NCI-H2227 treated with DMSO at 0.1 percent for 48 hours (cell line): ENCODE results near the gene S100A3.
"Not testable (repeated sequence)": the region's sequence is repeated elsewhere in the genome, so short reads cannot be mapped to it uniquely, and the experiment has no call there.

Experiments used
- DNase-seq: peaks from one replicate; lab custom pipeline; 2025; lab: John Stamatoyannopoulos, UW

The S100A3 gene

DNA sequence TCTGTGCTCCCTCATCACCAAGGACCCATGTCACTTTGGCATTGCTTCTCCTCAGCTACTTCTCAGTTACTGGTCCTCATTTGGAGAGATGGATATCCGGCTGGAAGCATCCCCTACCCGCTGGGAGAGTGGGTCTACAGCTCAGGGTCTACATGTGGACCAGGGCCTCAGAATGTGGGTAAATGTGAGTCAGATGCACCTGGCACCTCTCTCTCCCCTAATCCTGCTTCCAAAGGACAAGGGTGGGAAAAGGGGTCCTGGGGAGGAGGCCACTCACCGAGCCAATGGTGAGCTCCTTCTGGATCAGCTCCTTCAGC is 14.2 kb downstream of the S100A3 start:
- no peak for DNase-seq

DNA sequence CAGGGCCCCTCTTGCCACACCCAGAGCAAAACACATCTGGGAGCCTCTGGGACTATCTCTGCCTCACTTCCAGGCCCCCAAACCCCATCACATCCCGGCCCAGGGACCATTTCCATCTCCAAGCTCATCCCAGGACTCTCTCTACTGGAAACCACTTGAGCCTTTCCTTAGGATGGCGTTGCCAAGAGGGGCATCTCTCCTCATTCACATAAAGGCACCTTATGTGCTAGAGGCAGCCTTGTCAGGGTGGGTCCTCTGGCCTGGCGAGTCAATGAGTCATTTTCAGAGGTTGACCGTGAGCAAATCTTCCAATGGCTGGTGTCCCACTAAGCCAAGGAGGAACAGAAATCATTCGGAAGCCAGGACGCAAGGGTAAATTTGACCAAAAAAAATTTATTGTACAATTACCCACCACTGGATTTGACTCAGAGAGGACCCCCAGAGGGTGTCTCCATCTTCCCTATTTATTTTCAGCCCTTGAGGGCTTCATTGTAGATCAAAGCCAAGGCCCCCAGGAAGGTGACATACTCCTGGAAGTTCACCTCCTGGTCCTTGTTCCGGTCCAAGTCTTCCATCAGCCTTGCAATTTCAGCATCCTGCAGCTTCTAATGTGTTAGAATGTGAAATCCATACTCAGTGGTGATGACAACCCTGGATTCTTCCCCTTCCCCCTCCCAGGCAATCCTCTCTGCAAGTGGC is 14.7 kb downstream of the S100A3 start:
- no peak for DNase-seq

DNA sequence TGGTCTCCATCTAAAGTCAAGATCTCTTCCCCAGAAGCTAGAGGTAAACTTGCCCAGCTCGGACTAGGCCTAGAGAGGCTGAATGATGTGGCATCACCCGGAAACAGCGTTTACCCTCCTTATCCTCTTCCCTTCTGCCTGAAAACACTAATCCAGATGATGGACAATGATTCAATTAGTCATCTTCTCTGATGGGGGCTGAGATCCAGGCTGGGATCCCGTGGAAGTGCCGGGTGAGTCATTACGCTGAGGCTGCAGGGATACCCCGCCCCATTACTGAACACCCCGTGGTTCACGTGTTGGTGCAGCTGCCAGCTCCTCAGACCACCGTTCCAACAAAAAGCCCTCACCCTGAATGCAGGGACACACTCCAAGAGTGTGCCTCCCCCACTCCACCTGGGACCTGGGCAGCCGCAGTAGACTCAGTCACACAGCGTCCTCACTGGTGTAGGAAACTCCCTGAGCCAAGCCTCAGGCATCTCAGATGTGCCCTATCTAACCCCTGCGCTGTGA is 15.3 kb downstream of the S100A3 start:
- no peak for DNase-seq

DNA sequence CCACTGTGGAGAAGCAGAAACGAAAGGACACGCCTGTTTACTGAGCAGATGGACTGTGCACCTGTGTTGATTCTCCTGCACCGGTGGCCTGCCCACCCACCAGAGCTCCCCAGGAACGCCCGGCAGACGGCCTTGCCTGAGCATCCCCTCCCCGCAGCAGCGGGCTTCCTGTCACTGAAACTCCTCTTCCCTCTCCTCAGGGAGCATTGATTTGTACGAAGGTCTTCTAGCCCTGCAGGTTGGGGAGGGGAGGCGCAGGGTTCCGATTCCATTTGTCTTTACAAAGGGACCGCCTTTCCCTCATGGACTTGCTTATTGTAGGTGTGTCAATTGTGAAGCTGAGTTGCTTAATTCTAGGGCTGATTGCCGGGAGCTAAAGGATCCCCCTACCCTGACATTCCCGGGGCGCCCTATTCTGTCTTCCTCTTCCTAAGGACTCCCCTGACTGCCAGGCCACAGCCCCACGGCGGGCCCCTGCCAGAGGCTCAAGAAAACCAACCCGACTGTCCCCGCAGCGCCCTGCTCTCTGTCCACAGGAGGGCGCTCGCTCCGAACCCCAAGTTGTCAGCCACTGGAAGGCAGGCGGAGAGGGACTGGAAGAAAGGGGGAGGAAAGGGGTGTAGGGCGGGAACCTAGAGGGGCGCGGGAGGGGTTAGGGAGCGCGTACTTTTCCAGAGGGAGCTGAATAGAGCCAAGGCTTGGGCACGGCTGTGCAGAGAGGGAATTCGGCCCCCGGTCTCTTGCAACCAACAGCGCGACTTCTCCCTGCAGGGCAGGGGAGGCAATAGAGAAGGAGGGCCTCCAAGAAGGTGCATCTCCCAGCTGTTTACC is 16.1 kb downstream of the S100A3 start:
- peak; percentile 77 for DNase-seq

DNA sequence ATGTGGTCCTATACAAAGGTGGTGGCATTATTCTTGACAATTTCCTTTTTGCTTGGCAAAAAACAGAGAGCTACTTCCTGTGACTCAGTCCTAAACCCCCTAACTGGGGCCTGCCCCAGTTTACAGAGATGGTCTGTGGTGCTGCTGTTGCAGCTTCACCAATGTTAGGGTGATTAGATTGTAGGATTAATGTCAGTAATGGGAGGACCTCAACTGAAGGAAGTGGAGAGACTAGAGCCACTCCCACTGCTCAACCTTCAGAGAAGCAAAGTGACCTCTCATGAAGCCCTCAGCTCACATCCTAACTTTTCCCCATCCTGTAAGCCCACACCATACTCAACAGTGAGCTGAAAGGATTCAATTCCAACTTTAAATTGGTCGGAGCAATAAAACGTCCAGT is 16.9 kb downstream of the S100A3 start:
- DNase-seq, result no peak

DNA sequence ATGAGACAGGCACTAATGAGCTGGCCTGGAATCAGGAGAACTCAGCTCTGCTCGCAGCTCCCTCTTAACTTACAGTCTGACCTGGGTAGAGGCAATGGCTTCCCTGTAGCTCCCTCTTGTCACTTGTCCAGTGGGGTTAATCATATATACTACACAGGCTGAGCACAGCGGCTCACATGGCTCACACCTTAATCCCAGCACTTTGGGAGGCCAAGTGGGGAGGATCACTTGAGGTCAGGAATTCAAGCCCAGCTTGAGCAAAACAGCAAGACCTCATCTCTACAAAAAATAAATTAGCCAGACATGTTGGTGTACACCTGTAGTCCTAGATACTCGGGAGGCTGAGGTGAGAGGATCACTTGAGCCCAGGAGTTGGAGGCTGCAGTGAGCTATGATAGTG is 17.4 kb downstream of the S100A3 start:
- DNase-seq, result no peak

DNA sequence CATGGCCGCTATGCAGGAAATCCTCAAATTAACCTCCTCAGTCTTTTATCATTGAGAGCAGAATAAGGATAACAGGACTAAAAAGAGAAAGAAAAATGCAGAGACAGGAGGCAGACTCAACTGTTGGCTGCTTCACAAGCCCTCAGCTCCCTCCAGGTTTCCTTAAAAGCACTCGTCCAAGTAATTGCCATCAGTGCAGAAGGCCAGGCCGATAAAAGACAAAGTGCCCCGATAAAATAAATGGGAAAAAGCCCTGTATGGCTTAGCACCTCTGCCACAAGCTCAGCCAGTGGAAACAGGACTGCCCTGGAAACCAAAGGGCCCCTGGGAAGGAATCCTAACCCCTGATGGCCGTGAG is 21.4 kb downstream of the S100A3 start:
- no peak for DNase-seq

DNA sequence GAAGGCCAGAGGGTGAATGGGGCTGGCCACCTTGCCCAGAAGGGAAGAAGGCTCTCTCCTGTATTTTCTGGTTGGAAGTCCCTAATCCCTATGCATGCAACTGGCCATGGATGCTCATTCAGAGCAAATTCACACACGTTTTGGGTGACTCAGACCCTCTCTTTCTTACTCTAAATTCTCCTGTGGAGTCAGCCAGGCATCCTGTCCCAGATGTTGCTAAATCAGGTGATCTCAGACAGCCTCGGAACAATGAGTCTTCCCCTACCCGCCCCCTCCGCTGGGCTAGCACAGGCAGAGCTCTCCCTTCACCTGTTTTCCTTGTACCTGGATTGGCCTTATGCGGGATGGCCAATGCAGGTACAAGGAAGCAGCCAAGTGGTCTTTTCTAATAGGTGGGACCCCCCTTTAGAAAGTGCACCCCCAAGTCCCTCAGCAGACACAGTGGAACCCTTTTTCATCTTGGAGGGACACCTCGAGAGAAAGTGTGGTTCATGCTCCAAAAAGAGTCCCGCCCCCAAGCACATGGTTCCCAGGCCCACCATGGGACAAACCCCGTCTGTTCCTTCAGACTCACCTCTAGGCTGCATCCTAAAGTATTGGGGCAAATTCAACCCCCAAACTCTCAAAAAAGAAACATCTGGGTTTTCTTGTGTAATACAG is 21.9 kb downstream of the S100A3 start:
- DNase-seq, result no peak

DNA sequence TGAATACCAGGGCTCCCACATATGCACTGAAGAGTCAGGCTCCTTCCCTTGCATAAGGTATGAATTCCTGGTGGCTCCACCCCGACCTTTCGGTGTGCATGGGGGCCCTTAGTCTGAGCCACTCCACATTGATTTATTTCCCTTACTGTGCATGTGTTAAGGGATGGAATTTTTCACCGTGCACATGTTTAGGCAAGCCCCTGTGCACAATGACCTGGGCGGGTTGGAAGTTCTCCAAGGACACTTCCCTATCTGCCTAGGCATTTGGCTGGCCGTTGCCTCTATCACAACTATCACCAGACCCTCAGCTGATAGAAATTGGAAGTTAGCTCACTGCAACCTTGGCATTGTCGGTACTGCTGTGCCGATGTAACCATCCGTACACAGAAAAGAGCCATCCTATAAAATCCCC is 22.9 kb downstream of the S100A3 start:
- DNase-seq, result no peak

DNA sequence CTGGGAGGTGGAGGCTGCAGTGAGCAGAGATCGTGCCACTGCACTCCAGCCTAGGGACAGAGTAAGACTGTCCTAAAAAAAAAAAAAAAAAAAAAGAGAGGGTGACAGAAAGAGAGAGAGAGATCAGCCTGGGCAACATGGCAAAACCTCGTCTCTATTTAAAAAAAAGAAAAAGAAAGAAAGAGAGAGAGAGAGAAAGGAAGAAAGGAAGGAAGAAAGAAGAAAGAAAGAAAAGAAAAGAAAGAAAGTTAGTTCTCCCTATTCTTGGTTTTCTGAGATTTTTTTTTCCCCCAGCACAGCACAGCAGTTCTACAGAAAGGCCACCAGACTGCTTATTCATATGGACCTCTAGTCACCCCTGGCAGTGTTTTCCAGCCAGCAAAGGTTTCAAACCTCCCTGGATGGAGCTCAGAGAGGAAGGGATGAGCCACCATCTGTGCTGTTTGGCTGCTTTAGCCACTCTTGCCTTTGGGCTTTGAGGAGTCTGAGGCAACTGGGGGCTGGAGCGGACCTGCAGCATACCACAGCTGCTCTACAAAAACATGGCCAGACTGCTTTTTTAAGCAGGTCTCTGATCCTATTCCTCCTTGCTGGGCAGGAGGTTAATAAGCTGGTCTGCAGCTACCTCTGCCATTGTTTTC is 23.9 kb downstream of the S100A3 start:
- DNase-seq, result no peak

DNA sequence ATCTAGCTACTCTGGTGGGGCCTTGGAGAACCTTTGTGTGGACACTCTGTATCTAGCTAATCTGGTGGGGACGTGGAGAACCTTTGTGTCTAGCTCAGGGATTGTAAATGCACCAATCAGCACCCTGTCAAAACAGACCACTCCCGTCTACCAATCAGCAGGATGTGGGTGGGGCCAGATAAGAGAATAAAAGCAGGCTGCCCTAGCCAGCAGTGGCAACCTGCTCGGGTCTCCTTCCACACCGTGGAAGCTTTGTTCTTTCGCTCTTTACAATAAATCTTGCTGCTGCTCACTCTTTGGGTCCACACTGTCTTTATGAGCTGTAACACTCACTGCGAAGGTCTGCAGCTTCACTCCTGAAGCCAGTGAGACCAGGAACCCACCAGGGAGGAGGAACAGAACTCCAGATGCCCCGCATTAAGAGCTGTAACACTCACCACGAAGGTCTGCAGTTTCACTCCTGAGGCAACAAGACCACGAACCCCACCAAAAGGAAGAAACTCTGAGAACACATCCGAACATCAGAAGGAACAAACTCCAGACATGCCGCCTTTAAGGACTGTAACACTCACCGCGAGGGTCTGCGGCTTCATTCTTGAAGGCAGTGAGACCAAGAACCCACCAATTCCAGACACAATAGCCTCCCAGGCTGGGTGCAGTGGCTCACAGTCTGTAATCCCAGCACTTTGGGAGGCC is 26.6 kb downstream of the S100A3 start:
- not testable (repeated sequence) for DNase-seq

DNA sequence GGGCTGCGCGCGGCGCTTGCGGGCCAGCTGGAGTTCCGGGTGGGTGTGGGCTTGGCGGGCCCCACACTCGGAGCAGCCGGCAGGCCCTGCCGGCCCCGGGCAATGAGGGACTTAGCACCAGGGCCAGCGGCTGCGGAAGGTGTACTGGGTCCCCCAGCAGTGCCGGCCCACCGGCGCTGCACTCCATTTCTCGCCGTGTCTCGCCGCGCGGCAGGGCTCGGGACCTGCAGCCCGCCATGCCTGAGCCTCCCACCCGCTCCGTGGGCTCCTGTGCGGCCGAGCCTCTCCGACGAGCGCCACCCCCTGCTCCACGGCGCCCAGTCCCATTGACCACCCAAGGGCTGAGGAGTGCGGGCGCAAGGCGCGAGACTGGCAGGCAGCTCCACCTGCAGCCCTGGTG is 27.2 kb downstream of the S100A3 start:
- DNase-seq, result not testable (repeated sequence)

DNA sequence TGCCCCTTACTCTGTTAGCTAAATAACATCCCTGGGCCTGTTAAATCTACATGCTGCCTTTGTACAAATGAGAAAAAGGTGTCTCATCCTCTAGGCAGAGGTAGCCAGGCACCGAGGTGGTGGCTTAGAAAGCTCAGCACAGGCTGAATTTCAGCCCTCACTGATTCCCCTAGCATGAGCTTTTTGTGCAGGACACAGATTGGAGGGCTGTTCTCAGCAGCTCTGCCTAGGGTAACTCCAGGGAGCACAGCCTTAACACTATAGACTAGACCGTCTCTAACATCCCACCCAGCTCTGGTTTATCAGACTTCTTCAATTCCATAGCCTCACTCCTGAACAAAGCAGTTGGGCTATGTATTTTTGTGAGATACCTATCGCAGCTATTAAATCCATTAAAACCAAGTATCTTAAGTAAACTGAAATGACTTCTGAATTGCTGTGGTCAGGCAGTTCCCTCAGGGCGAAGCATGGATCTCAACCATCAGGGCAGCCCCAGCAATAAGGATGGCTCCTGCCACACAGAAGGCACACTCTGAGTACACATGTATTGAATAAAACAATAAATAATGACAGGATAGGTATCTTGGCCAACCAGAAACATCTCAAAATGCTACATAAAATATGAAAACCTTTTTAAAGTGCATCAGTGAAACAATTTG is 28.1 kb downstream of the S100A3 start:
- DNase-seq, result no peak

DNA sequence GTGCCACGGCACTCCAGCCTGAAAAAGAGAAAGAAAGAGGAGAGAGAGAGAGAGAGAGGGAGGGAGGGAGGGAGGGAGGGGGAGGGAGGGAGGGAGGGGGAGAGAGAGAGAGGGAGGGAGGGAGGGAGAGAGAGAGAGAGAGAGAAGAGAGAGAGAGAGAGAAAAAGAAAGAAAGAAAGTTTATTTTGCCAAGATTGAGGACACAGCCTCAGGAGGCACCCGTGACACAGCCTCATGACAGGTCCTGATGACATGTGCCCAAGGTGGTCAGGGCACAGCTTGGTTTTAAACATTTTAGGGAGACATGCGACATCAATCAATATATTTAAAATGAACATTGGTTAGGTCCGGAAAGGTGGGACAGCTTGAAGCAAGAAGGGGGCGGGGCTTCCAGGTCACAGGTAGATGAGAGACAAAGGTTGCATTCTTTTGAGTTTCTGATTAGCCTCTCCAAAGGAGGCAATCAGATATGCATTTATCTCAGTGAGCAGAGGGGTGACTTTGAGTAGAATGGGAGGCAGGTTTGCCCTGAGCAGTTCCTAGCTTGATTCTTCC is 28.8 kb downstream of the S100A3 start:
- DNase-seq, result not testable (repeated sequence)

DNA sequence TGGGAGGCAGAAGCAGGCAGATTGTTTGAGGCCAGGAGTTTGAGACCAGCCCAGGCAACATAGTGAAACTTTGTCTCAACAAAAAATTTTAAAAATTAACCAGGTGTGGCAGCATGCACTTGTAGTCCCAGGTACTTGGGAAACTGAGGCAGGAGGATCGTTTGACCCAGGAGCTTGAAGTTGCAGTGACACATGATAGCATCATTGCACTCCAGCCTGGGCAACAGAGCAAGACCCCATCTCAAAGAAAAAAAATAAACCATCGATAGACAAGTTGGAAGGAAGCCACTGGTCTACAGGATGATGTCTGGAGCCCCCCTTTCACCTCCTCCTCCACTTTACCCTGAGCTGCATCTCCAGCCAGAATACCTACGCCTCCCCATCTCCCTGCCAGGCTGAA is 29.8 kb downstream of the S100A3 start:
- DNase-seq, result no peak

DNA sequence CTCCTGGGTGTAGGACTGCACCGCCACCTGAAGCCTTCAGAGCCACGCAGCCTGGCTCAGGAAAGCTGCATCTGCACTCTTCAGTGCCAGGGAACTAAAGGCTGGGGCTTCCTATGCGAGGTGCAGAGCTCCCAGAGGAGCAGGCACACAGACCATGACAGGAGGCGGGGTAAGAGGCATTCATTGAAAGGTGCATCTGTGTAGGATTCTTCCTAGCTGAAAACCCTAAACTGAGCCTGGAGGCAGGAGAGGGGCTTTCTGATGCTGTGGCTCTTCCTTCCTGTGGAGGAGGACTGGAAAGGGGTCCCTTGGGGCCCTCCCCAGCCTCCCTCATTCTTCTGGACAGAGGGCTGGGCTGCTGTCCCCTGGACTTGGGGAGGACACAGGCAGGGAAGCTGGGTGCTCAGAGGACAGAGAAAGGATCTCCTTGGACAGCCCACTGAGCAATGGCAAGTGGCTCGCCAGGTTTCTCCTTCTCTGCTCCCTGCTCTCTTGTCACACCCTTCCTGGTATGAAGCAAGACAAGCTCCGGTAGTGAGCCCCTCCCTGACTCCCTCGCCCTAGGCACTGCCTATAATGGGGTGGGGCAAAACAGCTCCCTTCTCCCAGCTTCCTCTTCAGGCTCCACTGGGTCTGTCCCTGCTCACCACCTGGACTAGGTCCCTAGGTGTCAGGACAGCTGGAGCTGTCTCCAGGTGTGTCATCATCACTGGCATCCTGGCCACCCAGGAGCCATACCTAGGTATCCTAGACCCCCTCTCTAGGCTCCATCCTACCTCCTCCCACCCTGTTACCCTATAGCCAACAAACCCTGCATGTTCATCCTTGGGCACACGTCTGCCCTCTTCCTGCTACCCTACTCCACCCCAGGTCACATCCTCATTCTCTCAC is 33.3 kb downstream of the S100A3 start:
- no peak for DNase-seq

DNA sequence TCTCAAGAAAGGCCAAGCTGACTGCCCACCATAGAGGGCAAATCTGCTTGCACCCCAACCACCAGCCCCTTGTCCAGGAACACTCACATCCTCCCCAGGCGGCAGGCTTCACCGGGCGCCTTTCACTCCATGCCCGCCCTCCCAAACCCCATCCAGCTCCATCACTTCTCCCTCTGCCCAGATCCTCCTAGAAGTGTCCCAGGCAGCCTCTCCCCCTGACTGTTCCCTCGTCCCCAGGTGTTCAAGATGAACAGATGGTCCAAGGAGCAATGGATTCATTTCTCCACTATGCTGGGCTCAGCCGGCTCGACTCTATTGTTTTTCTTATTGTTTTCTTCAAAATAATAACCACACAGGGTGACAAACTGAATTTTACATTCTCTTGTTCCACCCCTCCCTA is 35.4 kb downstream of the S100A3 start:
- DNase-seq, result no peak

DNA sequence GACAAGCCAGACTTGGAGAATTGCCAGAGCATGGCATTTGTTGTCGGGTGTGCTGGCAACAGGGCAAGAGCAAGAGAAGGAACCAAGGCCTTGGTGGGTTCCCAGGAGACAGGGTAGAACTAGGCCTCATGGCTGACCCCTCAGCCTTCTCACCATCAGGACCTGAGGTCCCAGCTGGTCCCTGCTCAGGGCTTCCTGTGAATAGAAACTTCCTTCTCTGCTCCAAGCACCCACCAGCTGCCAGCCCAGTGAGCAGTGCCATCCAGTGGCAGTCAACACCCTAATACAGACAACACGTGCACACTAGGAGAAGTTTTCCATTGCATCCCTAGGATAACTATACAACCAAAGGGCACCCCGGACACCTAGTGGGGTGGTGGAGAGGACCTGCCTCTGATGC is 36.0 kb downstream of the S100A3 start:
- no peak for DNase-seq

DNA sequence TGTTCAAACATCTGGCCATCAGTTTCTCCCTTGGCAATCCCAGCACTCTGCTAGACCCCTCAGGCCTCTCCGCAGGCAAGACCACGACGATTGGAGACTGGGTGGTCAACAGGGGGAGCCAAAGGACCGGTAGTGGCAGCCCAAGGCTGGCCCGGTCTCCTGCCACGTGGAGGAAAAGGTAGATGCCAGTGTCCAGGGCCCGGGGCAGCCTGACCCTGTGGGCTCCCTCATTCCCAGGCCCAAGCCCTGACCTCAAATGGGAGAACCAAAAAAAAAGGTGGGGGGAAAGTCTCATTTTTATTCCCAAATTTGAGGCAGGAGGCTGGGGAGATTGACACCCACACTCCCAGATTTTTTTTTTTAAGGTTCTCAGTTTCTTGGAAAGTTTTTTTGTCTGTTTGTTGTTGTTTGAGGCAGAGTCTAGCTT is 38.1 kb downstream of the S100A3 start:
- peak; percentile 68 for DNase-seq

DNA sequence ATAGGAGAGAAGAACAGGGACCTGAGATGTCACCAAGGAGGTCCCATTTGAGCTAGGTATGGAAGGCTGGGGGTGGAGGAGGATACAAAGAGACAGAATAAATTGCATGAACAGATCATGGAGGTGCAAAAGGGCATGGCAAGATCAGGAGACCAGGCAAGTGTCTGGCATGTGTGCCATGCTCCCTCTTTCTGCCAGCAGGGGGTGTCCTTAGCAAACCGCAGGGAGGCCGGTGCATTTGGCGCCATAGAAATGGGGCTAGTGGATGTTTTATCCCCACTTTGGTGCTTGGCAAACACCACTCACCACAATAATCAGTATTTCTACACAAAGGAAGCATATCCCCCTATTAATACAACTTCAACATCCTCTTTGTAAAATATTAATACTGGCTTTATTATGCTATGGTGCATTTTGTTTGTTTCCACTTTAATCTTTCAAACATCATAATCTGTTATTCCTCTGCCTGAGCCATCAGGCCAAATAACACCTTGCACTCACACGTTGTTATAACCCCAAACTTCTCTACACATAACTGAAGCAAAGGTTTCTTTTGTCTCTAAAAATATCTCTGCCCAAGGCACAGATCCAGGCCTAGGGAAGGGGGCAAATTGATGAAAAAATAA is 39.2 kb downstream of the S100A3 start:
- DNase-seq, result no peak
